HepG2 (cell line): Measurements from ENCODE around the gene CCDC121. TPM values are rescaled to one million over a fixed set of nuclear protein-coding genes. Genes with fewer than 3 reads are reported as not detected.

Source experiments
- ATAC-seq: fragments of 200-7000 bp; cut with Tn5 transposase; 3 replicates; pipeline ENCODE4 v1.9.1; 2020; ENCODE audit warnings: mild to moderate bottlenecking, moderate library complexity
- BruUV-seq: library from RNA; stranded (reverse); fragments of 400-500 nt; replicated peaks from 2 replicates; lab custom pipeline; 2021; lab: Mats Ljungman, UMichigan
- CTCF ChIA-PET: fragments of 300-600 bp; formaldehyde crosslinking; extraction: SDS; loops from one replicate; lab custom pipeline; 2021; ENCODE audit warnings: low total read pairs, inconsistent platforms, low intra/inter-chr PET ratio; lab: Yijun Ruan, JAX
- POLR2A ChIA-PET: fragments of 350-600 bp; sonication (Branson Sonifier 250); formaldehyde crosslinking; loops from one replicate; lab custom pipeline; 2020; ENCODE audit warnings: antibody characterized with exemption, inconsistent platforms; lab: Yijun Ruan, JAX
- DNase-seq: peaks from one replicate; pipeline ENCODE4 v3.0.0-alpha.2; 2015; ENCODE audit warnings: low spot score
- FAIRE-seq: peaks from 3 replicates; lab custom pipeline; 2011; peaks lifted over from hg19 to GRCh38; lab: Jason Lieb, UNC
- H2AFZ ChIP-seq: one replicate; pipeline ENCODE4 v1.6.1; 2011; ENCODE audit warnings: low read length, inconsistent platforms
- H3K27ac ChIP-seq: fragments of 300-600 bp; 3 replicates; pipeline ENCODE4 v1.8.0; 2011; ENCODE audit warnings: mixed run types, mild to moderate bottlenecking, mixed read lengths, low read length, inconsistent platforms; ENCODE audit not compliant: insufficient read depth; ENCODE audit errors: extremely low read length
- H3K27me3 ChIP-seq, 2 experiments: fragments of 200-600 bp in 1 of 2; 2 replicates in 1 of 2; 3 replicates in 1 of 2; pipeline versions ENCODE4 v1.6.0 to v1.8.0; 2011; ENCODE audit warnings: low read length in 2 of 2, mild to moderate bottlenecking in 2 of 2, moderate library complexity in 2 of 2, inconsistent platforms in 1 of 2; ENCODE audit not compliant: insufficient read depth in 2 of 2, control insufficient read depth in 1 of 2
- H3K36me3 ChIP-seq, 2 experiments: fragments of 200-600 bp in 1 of 2; replicated peaks in 1 of 2; 2 replicates in 1 of 2; 3 replicates in 1 of 2; pipeline versions ENCODE4 v1.5.1 to v1.8.0; 2011; ENCODE audit warnings: low read length in 2 of 2, inconsistent platforms in 1 of 2; ENCODE audit not compliant: insufficient read depth in 2 of 2, control insufficient read depth in 1 of 2
- H3K4me1 ChIP-seq: 2 replicates; pipeline ENCODE4 v1.5.1; 2012; ENCODE audit warnings: low read length, inconsistent platforms; ENCODE audit not compliant: insufficient read depth
- H3K4me2 ChIP-seq: 2 replicates; pipeline ENCODE4 v1.6.0; 2011; ENCODE audit warnings: low read depth, low read length, inconsistent platforms
- H3K4me3 ChIP-seq, 3 experiments: fragments of 200-600 bp in 1 of 3; sonication (generic), shearing (Covaris generic) in 1 of 3; replicated peaks in 1 of 3; 2 replicates each; pipeline ENCODE4 v1.5.1; 2011 to 2016; ENCODE audit warnings: low read length in 3 of 3, inconsistent platforms in 2 of 3, low read depth in 2 of 3, mild to moderate bottlenecking in 2 of 3, control low read depth in 1 of 3, mixed read lengths in 1 of 3; ENCODE audit not compliant: insufficient read depth in 1 of 3
- H3K79me2 ChIP-seq: one replicate; pipeline ENCODE4 v1.6.1; 2011; ENCODE audit warnings: low read length, inconsistent platforms; ENCODE audit not compliant: insufficient read depth
- H3K9ac ChIP-seq: 2 replicates; pipeline ENCODE4 v1.6.0; 2011; ENCODE audit warnings: mild to moderate bottlenecking, low read depth, low read length, inconsistent platforms; ENCODE audit not compliant: insufficient read depth
- H3K9me3 ChIP-seq: 2 replicates; pipeline ENCODE4 v1.5.1; 2012; ENCODE audit warnings: mild to moderate bottlenecking, low read length
- H4K20me1 ChIP-seq: 2 replicates; pipeline ENCODE4 v1.6.0; 2011; ENCODE audit warnings: inconsistent platforms, mild to moderate bottlenecking, low read length, moderate library complexity; ENCODE audit not compliant: insufficient read depth
- FOSL1 ChIP-seq: sonication (generic); formaldehyde crosslinking; IDR thresholded peaks from 2 replicates; pipeline ENCODE4 v1.9.0; 2021; ENCODE audit warnings: missing genetic modification reagents, borderline replicate concordance
- ZNF850 ChIP-seq: sonication (generic); formaldehyde crosslinking; conservative IDR thresholded peaks from 2 replicates; pipeline ENCODE4 v1.9.0; 2021; ENCODE audit warnings: mild to moderate bottlenecking, missing genetic modification reagents
- WGBS: methylation state at CpG from one replicate; pipeline ENCODE4 v1.1.6; 2017; ENCODE audit warnings: low lambda C conversion rate; 5-methylcytosine and 5-hydroxymethylcytosine counted together
- in situ Hi-C: cut with HindIII; loops from 2 replicates; pipeline ENCODE4 v1.10.0; 2017; ENCODE audit warnings: low pct_unique_long_range_greater_than_20kb; ENCODE audit not compliant: extremely low pct_ligation_motif_present
- intact Hi-C: fragments of 100-400 bp; cut with micrococcal nuclease; formaldehyde crosslinking; loops from one replicate; pipeline ENCODE4 v1.10.0; 2022; ENCODE audit not compliant: unreplicated experiment
- polyA plus RNA-seq, 8 experiments: library from polyadenylated mRNA; depleted of rRNA in 3 of 8; stranded (reverse) in 7 of 8; unstranded in 1 of 8; fragments of >200 nt; fragmentation: Illumina TruSeq in 4 of 8; extraction: Trizol in 4 of 8; gene quantifications; 2 replicates each; pipeline versions ENCODE4 v1.2.1 to v1.2.3, GENCODE V29; 2011 to 2016; ENCODE audit warnings: low read depth in 4 of 8, missing spikeins in 1 of 8, mixed read lengths in 1 of 8; ENCODE audit not compliant: insufficient read depth in 1 of 8
- total RNA-seq, 5 experiments: library from RNA; depleted of rRNA; stranded (reverse); fragments of >200 nt; fragmentation: Illumina TruSeq; extraction: Trizol; gene quantifications; 2 replicates each; pipeline ENCODE4 v1.2.3, GENCODE V29; 2016; ENCODE audit warnings: low read depth in 1 of 5
- TF ChIP-seq, protein P1 (sequence below): sonication (generic); formaldehyde crosslinking; IDR thresholded peaks from 2 replicates; pipeline ENCODE4 v1.4.0; 2020; ENCODE audit warnings: mild to moderate bottlenecking, low read depth, missing genetic modification reagents
- TF ChIP-seq, protein P2 (sequence below): sonication (generic); formaldehyde crosslinking; conservative IDR thresholded peaks from 2 replicates; pipeline ENCODE4 v1.8.0; 2022; ENCODE audit warnings: low read depth, missing genetic modification reagents

Gene CCDC121
- total and polyA plus RNA-seq, 2 of the 13 experiments (the other 11 are each of a cell fraction or from before 2014, with no cell fraction given), result 1.9 to 3.0 TPM

DNA sequence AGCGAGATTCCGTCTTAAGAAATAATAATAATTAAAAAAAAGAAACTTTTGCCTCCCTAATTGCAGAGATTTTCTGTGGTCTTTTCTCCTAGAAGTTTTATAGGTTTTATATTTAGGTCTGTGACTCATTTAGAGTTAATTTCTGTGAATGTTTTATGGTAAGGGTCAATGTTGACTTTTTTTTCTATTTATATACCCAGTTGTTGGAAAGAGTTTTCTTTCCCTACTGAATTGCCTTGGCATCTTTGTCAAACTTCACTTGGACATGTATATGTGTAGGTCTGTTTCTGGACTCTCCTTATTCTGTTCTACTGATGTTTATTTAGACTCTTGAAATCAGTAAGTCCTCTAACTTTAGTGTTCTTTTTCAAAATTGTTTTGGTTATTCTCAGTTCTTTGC, 40.5 kb downstream of the CCDC121 start (continued):
- TF ChIP-seq, protein P1, sequence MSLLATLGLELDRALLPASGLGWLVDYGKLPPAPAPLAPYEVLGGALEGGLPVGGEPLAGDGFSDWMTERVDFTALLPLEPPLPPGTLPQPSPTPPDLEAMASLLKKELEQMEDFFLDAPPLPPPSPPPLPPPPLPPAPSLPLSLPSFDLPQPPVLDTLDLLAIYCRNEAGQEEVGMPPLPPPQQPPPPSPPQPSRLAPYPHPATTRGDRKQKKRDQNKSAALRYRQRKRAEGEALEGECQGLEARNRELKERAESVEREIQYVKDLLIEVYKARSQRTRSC (CRISPR knock-in tag), result no peak
- TF ChIP-seq ZNF850, result no peak

DNA sequence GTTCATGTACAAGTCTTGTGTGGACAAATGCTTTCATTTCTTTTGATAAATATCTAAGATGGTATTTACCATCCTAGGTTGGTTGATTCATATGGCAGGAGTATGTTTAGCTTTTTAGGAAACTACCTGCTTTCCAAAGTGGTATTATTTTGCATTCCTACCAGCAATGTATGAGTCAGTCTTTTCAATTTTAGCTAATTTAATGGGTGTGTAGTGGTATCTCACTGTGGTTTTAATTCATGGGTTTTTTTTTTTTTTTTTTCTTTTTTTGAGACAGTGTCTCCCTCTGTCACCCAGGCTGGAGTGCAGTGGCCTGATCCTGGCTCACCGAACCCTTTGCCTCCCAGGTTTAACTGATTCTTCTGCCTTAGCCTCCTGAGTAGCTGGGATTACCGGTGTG, 41.8 kb downstream of the CCDC121 start:
- H3K4me1 ChIP-seq, result peaks cover 52% of the 10 kb centered on the region
- TF ChIP-seq, protein P2, sequence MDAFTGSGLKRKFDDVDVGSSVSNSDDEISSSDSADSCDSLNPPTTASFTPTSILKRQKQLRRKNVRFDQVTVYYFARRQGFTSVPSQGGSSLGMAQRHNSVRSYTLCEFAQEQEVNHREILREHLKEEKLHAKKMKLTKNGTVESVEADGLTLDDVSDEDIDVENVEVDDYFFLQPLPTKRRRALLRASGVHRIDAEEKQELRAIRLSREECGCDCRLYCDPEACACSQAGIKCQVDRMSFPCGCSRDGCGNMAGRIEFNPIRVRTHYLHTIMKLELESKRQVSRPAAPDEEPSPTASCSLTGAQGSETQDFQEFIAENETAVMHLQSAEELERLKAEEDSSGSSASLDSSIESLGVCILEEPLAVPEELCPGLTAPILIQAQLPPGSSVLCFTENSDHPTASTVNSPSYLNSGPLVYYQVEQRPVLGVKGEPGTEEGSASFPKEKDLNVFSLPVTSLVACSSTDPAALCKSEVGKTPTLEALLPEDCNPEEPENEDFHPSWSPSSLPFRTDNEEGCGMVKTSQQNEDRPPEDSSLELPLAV (CRISPR knock-in tag), result no peak
- TF ChIP-seq FOSL1 (CRISPR knock-in tag), result no peak
- CTCF ChIA-PET, result no interaction called here
- H3K9ac ChIP-seq, result no peak overlapping the region
- DNase-seq (no peak), ATAC-seq (no peak), FAIRE-seq (no peak)
- H3K79me2 ChIP-seq, result peaks cover 91% of the 10 kb centered on the region
- H3K27ac ChIP-seq, result no peak overlapping the region
- no peak overlapping the region for H3K4me2 ChIP-seq
- intact Hi-C loops (no loop called here), in situ Hi-C loops (no loop called here)
- H2AFZ ChIP-seq, result no peak overlapping the region
- H3K4me3 ChIP-seq, result no peak overlapping the region
- POLR2A ChIA-PET, result no interaction called here
- H4K20me1 ChIP-seq, result peaks cover 34% of the 10 kb centered on the region
- WGBS, result 93% methylated on average over 2 of the region's 2 CpGs
- no peaks in the 10 kb centered on the region for H3K9me3 ChIP-seq
- BruUV-seq, result no TSS peak
- H3K36me3 ChIP-seq, result peaks cover 0 to 3% of the 10 kb centered on the region in 2 experiments; a peak in 2 of 5 replicates
- H3K27me3 ChIP-seq, result no peaks in the 10 kb centered on the region; a peak in 1 of 5 replicates
